Large intestine (tissue), 3 donors: ENCODE results near the gene SC5D. TPM values are rescaled to one million over a fixed set of nuclear protein-coding genes. Genes with fewer than 3 reads are reported as not detected.

Experiments
- DNase-seq, 2 donors: peaks; one replicate each; pipeline versions ENCODE4 v3.0.0 to v3.0.0-alpha.2; 2013
- H3K27ac ChIP-seq: one replicate; pipeline ENCODE4 v1.5.1; 2013; ENCODE audit warnings: low read length
- H3K27me3 ChIP-seq: 2 replicates; pipeline ENCODE4 v1.6.1; 2013; ENCODE audit warnings: low read length; ENCODE audit not compliant: control insufficient read depth, insufficient read depth
- H3K36me3 ChIP-seq: 2 replicates; pipeline ENCODE4 v1.6.1; 2013; ENCODE audit warnings: low read length; ENCODE audit not compliant: control insufficient read depth, insufficient read depth
- H3K4me1 ChIP-seq: one replicate; pipeline ENCODE4 v1.6.1; 2013; ENCODE audit warnings: low read length; ENCODE audit not compliant: control insufficient read depth, insufficient read depth
- H3K4me3 ChIP-seq: one replicate; pipeline ENCODE4 v1.5.1; 2013; ENCODE audit warnings: low read length
- H3K9me3 ChIP-seq: one replicate; pipeline ENCODE4 v1.6.1; 2013; ENCODE audit warnings: mild to moderate bottlenecking, low read depth, low read length, moderate library complexity; ENCODE audit not compliant: control insufficient read depth
- WGBS: methylation state at CpG from one replicate; pipeline ENCODE4 v1.1.5; 2013; ENCODE audit warnings: low lambda C conversion rate; ENCODE audit not compliant: insufficient coverage; 5-methylcytosine and 5-hydroxymethylcytosine counted together
- polyA plus RNA-seq: library from polyadenylated mRNA; unstranded; fragments of 120-200 nt; gene quantifications from one replicate; pipeline ENCODE4 v1.2.1, GENCODE V29; 2013

The SC5D gene
- polyA plus RNA-seq, 1 donor = 51.3 TPM

DNA sequence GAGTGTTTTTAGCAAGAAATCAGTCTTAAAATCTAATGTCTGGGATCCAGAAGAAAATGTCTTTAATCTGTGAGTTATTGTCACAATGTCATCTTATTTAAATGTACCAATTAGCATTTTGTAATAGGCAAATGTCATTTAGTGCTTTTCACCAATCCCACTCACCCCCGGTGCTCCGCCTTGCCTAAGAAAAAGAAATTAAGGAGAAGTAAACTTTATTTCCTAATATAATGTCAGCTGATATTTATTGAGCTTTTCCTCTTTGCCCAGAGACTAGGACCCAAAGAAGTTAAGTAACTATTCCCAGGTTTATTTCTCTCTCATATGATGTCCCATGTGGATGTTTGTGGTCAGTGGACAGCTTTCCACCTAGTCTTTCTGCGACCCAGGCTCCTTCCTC, 16.2 kb downstream of the SC5D start:
- Histone ChIP-seq H3K27ac (no peak overlapping the region), H3K36me3 (peaks cover 19% of the 10 kb centered on the region), H3K4me3 (no peak overlapping the region), H3K4me1 (no peaks in the 10 kb centered on the region), H3K9me3 (no peaks in the 10 kb centered on the region), H3K27me3 (no peaks in the 10 kb centered on the region)
- DNase-seq = no peak
- WGBS = no CpG with 5 or more reads among the region's 3 CpGs

DNA sequence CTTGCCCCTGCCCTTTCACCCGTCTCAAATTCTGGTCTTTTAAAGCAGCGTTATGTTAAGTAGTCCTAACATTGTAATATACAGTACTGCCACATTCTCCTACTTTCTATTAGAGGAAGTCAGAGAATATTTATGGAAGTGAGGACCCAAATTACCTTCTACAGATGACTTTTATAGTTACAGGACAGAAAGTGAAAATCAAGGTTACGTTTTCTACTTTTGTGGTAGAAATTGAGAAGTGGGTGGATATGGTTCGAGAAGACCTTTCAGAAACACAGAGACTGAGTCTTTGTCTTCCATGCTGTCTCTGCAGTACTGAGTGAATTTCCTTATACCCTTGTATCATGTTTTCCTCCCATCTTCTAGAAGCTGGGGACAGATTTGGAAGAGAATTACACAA, 17.1 kb downstream of the SC5D start:
- H3K27me3 ChIP-seq = no peaks in the 10 kb centered on the region
- no peak overlapping the region for H3K4me3 ChIP-seq
- no peak overlapping the region for H3K27ac ChIP-seq
- H3K36me3 ChIP-seq = peaks cover 19% of the 10 kb centered on the region
- H3K4me1 ChIP-seq = no peaks in the 10 kb centered on the region
- H3K9me3 ChIP-seq = no peaks in the 10 kb centered on the region
- WGBS = 100% methylated on average over 2 of the region's 4 CpGs
- DNase-seq = no peak

DNA sequence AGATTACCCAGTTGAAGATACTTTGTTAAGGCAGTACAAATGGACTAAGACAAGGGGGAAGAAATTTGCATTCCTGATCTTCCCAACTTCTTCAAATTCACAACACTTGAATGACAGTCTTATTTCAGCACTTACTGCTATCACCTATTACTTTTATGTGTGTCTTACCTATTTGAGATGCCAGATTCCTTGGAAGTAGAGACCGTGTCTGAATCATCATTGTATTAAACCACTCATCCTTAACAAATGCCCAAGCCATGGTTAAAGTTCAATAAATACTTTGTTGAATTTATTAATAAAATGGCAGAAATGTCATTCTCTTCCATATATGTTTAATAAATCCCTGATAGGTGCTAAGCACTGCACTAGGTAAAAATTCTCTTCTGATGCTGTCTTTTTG, 18.3 kb downstream of the SC5D start:
- WGBS = no CpG with 5 or more reads among the region's 1 CpG
- no peak overlapping the region for H3K4me3 ChIP-seq
- no peak overlapping the region for H3K27ac ChIP-seq
- no peaks in the 10 kb centered on the region for H3K27me3 ChIP-seq
- H3K9me3 ChIP-seq = no peaks in the 10 kb centered on the region
- DNase-seq = no peak
- no peaks in the 10 kb centered on the region for H3K4me1 ChIP-seq
- peaks cover 13% of the 10 kb centered on the region for H3K36me3 ChIP-seq

DNA sequence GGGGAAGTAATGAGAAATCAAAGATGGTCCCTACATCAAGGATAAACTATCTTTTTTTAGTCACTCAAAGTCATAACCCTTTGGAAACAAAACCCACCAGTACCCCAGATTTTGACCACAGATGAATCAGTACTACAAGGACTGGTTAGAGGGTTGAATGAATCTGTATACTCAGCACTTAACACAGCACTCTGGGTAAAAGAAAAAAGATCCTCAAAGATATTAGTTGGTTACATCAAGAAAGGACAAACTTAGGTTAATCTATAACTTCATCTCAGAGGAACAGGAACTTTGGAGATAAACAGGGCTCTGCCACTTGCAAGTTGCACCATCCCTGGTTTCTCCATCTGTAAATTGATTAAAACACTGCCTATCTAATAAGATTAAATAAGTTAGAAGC, 18.8 kb downstream of the SC5D start:
- H3K4me3 ChIP-seq = no peak overlapping the region
- H3K9me3 ChIP-seq = no peaks in the 10 kb centered on the region
- no peaks in the 10 kb centered on the region for H3K27me3 ChIP-seq
- peaks cover 12% of the 10 kb centered on the region for H3K36me3 ChIP-seq
- H3K4me1 ChIP-seq = no peaks in the 10 kb centered on the region
- no peak overlapping the region for H3K27ac ChIP-seq
- DNase-seq = no peak

DNA sequence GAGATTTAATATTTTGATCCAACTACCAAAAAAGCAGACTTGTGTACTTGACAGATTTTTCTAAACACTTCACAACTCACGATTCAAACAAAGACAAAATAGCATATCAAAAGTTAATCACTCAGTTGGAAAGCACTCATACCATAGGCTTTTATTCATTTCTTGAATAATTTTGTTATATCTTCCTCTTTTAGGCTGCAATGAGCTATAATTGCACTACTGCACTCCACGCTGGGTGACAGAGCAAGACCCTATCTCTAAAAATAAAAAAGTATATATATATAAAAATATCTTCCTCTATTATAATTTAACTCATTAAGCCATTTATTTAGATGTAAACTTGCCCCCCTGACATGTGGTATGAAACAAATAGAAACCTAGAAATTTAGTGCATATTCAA, 19.9 kb downstream of the SC5D start:
- Histone ChIP-seq H3K4me3 (no peak overlapping the region), H3K27ac (no peak overlapping the region), H3K9me3 (no peaks in the 10 kb centered on the region), H3K4me1 (no peaks in the 10 kb centered on the region), H3K27me3 (no peaks in the 10 kb centered on the region), H3K36me3 (peaks cover 2% of the 10 kb centered on the region)
- no peak for DNase-seq
- WGBS = 100% methylated on average over 1 of the region's 2 CpGs

DNA sequence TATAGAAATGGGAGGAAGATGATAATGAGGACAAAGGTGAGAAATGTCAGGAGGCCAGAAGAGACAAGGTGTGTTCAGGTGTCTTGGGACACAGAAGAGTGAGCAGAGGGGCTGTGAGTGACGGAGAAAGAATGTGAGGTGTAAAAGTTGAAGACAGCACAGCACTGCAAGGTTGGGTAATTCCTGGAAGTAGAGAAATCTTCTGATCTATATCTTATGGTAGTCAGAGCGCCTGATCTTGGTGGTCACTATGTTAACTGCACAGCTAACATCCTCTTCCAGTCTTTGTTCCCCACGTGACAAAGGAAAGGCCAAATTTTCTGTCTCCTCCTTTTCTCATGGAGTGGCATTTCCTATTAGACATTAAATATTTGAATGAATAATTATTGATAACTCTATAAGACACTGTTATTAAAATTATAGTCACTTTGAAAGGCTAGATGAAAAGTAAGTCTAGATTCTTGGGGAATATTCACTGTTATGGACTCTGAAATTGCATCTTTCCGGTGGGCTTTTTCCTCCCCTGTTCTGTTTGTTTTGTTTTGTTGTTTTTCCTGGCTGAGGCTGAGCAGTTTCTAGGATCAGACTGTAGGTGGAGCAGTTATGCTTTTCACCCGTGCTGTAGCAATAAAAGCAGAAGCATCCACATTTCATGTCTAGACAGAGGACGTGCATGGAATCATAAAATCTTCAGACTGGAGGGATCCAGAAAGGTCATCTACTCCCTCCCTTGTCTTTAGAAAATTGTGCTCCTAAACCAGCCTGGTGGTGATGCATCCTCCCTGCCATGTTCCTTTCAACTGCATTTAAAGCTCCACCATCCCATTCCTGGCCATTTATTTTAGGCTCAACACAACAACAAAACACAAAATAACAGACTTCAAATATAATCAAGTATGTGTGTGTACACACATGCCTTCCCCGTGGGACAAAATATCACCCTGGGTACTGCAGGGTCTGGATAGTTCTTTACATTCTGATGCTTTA, 26.6 kb downstream of the SC5D start:
- DNase-seq = peak; percentile 32 to 54
- Histone ChIP-seq H3K4me1 (no peaks in the 10 kb centered on the region), H3K9me3 (no peaks in the 10 kb centered on the region), H3K27me3 (no peaks in the 10 kb centered on the region), H3K27ac (no peak overlapping the region), H3K4me3 (no peak overlapping the region), H3K36me3 (no peaks in the 10 kb centered on the region)
- WGBS = 20% methylated on average over 2 of the region's 7 CpGs

DNA sequence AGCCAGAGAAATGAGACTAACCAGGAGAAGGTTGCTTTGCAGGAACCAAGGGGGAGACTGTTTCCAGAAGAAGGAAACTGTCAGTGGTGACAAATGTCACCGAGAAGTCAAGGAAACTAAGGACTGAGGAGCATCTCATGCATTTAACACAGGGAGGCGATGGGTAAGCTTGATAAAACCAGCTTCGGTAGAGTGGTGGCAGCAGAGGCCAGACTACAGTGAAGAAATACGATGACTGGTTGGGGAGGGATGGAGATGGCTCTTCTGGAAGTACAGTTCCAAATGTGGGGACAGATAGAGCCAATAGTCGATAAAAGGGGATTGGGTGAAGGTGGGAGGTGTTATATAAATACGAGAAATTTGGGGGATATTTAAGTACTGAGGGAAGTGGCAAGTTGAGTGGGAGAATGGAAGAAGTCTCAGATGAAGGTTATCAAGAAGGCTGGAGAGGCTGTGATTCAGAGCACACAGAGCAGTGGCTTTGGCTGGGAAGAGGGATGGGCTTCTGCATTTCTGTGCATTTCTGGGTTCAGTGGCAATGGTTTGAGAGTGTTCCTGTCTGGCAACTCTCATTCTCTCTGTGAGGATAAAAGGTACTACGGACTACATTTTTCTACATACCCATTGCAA, 29.2 kb downstream of the SC5D start:
- Histone ChIP-seq H3K4me1 (no peaks in the 10 kb centered on the region), H3K9me3 (no peaks in the 10 kb centered on the region), H3K4me3 (no peak overlapping the region), H3K27ac (no peak overlapping the region), H3K27me3 (no peaks in the 10 kb centered on the region), H3K36me3 (no peaks in the 10 kb centered on the region)
- 32% methylated on average over 4 of the region's 7 CpGs for WGBS
- peak; percentile 13 to 39 for DNase-seq

DNA sequence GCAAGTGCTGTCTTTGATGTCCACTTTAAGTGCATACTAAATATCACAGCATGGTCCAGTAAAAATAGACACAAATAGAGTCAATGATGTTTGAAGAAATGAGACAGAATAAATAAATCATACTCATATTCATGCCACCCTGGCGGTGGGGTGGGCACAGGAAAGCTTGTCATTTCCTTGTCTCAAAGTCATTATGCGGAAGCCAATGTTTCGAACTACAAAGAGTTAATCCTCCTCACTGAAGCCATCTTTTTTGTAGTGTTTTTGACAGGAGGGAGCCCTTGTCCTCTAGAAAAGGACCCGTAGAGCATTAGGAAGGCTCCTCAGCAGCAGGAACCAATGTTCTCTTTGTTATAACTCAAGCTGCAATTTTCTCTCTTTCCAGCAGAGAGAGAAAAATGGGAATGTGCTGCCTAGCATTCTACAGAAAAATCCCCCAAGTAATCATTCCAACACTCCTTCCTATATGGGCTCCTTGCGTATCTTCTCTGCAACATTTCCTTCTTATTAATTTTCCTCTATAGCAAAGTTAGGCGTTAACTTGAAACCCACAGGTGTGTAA, 30.6 kb downstream of the SC5D start:
- H3K27me3 ChIP-seq = no peaks in the 10 kb centered on the region
- no peak overlapping the region for H3K27ac ChIP-seq

DNA sequence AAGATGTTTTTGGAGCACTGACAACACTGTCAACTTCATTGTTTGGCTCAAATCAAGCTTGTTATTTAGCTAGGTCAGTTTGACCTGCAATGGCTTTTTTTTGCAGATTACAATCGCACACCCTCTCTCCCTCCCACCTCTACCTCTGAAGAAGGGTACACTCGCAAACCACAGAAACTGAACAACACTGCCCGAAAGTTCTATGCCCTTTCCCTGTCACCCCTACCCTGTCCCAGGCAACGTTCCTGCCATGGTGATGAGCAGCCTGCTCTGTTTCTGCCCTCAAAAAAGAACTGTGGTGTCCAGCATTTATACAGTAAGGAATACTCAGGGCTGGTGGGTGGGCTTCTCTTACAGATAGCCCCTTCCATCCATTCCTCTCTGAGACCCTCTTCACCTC, 33.7 kb downstream of the SC5D start:
- Histone ChIP-seq H3K27ac (no peak overlapping the region), H3K9me3 (no peaks in the 10 kb centered on the region), H3K36me3 (no peaks in the 10 kb centered on the region), H3K27me3 (no peaks in the 10 kb centered on the region), H3K4me3 (no peak overlapping the region), H3K4me1 (no peaks in the 10 kb centered on the region)
- no CpG with 5 or more reads among the region's 4 CpGs for WGBS
- no peak for DNase-seq

More for the DNA sequence above, 30.6 kb downstream of the SC5D start:
- H3K9me3 ChIP-seq = no peaks in the 10 kb centered on the region
- no peak for DNase-seq
- H3K4me3 ChIP-seq = no peak overlapping the region
- H3K36me3 ChIP-seq = no peaks in the 10 kb centered on the region
- 61% methylated on average over 3 of the region's 6 CpGs for WGBS
- no peaks in the 10 kb centered on the region for H3K4me1 ChIP-seq

DNA sequence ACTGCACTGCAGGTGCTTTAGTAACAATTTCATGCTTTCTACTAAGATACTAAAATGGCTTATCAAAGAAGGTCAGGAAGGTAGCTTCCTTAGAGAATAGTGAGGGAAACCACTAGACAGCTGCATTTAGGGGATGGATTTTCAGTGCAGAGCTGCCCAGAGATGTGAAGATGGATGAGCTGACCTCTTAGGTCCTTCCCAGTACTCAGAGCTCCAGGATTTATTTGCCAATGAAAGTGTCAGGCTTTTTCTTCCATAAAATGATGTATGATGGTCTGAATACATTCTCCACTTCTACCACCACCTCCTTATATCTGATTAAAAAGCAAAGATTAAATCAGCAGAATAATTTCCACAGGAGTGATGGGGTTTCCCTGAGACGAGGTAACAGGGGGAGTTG, 35.0 kb downstream of the SC5D start:
- Histone ChIP-seq H3K9me3 (no peaks in the 10 kb centered on the region), H3K4me3 (no peak overlapping the region), H3K4me1 (no peaks in the 10 kb centered on the region), H3K36me3 (no peaks in the 10 kb centered on the region), H3K27me3 (no peaks in the 10 kb centered on the region), H3K27ac (no peak overlapping the region)
- WGBS = 100% methylated on average over 1 of the region's 1 CpG
- no peak for DNase-seq
